Lower leg skin (tissue), 3 donors: ENCODE data around the gene PERM1.

Source experiments
- CTCF ChIP-seq, 3 donors: fragments of 450-650 bp; IDR thresholded peaks; one replicate each; pipeline ENCODE4 v1.5.1; 2016; ENCODE audit warnings: antibody characterized with exemption in 3 of 3, mild to moderate bottlenecking in 3 of 3, moderate library complexity in 2 of 3
- POLR2A ChIP-seq, 2 donors: fragments of 450-650 bp; IDR thresholded peaks; one replicate each; pipeline ENCODE4 v1.6.1; 2016 to 2017; ENCODE audit warnings: antibody characterized with exemption in 2 of 2, mild to moderate bottlenecking in 1 of 2, moderate library complexity in 1 of 2

GRCh38 chr1:1025730-1026129 is 43.8 kb upstream of the PERM1 start:
- TF ChIP-seq CTCF (IDR thresholded peaks at IDR 0.05) (no peak), POLR2A (IDR thresholded peaks at IDR 0.05) (no peak)
